GM21786 (cell line): Measurements from ENCODE around the gene BLOC1S3.

Experiments used
- ATAC-seq: cut with Tn5 transposase; IDR thresholded peaks from one replicate; pipeline ENCODE4 v1.9.1; 2021; ENCODE audit not compliant: unreplicated experiment

Gene BLOC1S3

DNA sequence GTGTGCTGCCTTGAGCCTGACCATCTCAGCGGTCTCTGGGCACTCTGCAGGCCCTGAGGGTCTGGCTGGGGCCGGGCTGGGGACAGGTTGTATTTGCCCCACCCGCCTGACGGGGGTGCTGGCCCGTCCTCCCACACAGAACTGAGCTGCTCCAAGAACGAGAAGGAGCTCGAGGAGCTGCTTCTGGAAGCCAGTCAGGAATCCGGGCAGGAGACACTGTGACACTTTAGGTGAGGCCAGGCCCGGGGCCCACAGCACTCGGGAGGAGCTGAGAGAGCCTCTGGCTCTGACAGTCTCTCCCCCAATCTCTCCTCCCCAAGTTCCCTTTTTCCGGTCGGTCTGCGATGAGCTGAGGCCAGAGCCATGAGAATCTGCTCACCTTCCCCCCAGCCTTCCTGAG lies 32.3 kb upstream of the BLOC1S3 start:
- no peak for ATAC-seq

DNA sequence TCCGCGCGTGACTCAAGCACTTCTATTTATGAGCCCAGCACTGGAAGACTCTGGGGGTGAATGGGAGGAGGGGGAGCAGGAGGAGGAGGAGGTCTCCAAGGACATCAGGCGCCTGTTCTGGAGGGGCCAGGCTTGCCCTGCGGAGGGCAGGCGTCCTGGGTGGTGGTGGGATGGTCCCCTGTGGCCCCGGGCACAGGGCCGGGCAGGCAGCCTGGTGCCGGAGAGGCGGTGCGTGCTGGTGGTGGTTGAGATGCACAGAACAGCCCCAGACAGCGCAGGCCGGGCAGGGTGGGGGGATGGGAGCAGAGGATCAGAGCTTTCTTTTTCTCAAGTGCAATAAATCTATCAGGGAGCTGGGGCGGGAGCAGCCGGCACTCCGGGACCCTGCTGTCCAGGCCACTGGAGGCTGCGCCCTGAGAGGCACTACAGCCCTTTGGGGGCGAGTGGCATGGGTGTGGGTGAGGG lies 31.8 kb upstream of the BLOC1S3 start:
- no peak for ATAC-seq

DNA sequence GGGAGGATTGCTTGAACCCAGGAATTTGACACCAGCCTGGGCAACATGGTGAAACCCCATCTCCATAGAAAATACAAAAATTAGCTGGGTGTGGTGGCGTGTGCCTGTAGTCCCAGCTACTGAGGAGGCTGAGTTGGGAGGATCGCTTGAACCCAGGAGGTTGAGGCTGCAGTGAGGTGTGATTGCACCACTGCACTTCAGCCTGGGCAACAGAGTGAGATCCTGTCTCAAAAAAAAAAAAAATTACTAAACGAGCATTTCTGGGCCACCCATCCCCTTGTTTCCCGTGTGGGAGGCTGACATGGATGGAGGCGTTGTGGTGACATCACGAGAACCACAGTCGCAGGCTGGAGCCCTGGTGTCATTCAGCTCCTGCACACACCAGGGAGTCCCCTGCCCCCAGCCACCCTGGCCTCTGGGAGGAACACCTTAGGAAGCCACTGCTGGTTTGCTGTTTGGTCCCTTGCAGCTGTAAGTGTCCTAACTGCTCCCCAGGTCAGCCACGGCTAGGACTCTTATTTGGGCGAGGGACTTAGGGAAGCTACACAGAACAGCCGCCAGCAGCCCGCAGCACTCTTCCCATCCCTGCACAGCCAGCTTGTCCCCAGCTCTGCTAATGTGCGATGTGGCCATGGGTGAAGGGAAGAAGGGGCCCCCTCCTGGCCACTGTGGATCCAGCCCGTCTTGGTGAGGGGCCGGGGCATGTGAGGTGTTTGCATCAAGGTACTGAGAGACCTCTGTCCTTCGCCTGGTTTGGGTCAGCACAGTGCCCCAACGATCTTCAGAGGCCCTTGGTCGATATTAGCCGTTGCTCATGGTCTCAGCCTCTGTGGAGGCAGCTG lies 30.5 kb upstream of the BLOC1S3 start:
- no peak for ATAC-seq

DNA sequence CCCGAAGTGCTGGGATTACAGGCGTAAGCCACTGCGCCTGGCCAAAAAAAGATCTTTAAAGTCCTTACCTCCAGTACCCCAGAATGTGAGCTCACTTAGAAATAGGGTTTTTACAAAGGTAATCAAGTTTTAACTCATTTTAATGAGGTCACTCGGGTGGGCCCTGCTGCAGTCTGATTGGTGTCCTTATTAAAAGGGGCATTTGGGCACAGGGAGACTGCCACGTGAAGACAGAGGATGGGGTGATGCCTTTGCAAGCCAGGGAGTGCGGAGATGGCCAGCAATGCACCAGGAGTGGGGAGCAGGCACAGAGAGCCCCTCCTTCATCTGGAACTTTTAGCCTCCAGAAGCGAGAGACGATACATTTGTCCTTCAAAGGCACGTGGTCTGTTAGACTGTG lies 29.5 kb upstream of the BLOC1S3 start:
- ATAC-seq: no peak

DNA sequence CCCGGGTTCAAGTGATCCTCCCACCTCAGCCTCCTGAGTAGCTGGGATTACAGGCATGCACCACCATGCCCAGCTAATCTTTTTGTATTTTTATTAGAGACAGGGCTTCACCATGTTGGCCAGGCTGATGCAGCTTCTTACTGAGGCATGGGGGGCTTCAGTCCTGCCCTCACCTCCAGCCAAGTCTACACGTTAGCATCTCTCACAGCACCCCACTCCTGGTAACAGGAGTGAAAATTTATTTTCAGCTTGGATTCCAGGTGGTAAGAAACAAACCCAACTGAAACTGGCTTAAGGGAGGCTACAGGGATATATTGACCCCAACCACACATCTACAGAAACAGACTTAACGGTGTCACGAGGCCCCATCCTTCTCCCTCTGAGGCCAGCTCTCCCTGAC lies 28.4 kb upstream of the BLOC1S3 start:
- ATAC-seq: no peak

DNA sequence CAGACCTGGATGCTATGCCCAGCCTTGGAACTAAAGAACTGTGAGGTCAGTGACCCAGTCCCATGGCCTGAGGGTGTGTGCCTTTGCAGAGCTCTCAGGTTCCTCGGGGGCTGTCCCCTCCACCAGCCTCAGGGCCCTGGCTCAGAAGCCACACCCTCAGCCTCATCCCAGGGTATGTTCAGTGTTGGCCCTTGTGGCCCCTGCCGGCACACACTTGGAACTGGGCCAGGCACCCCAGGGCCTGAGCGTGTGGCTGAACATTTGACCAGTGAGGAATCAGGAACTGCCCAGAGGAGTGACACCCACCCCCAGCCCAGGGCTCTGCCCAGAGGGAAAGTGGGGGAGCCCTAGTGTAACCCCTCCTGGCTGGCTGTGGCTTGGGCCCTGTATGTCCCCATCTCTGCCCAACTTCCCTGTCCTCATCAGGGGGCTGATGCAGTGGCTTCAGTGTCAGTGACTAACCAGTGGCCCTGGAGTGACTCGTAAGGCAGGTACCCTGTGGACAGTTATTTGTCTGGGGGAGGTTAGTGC lies 27.8 kb upstream of the BLOC1S3 start:
- ATAC-seq: no peak

DNA sequence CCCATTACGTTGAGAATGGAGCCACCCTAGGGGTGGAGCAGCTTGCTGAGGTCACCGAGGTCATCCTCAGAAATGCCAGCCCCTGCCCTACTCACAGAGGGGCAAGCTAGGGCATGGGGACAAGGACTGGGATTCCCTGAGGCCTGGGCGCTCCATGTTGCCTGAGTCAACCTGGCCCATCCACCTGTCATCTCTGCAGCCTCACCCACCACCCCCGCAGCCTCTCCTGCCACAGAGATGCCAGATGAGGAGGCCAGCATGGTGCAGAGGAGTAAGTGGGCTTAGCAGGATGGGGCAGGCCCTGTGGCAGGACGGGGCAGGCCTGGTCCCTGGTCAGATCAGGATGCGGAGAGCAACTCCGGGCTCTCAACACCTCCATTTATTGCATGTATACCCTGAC lies 27.3 kb upstream of the BLOC1S3 start:
- no peak for ATAC-seq

DNA sequence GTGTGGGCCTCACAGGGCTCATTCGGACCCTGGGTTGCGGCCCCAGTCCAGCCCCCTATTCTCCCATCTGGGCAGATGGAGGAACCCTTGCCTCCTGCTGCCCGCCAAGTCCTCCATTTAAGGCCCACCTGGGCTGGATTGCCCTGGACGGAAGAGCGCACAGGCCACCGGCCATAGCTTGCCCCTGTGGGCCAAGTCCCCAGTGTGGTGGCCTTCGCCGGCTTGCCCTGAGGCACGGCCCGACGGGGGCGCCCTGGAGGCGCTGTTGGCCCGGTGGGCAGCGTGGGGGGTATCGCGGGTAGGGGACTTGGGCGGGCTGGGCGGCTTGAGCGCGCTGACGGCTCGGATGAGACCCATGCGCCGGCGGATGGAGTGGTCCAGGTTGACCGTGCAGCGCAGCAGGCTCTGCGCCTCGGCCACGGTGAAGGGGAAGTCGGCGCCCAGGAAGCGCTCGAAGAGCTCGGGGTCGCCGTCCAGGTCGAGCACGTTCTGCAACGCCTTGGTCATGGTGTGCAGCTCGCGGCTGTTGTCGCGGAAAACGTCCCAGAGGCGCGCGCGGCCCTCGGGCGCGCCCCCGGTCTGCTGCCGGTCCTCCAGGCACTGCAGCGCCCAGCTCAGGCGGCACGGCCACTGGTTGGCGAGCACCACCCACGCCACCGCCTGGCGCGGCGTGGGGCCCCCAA lies 26.6 kb upstream of the BLOC1S3 start:
- ATAC-seq: no peak

DNA sequence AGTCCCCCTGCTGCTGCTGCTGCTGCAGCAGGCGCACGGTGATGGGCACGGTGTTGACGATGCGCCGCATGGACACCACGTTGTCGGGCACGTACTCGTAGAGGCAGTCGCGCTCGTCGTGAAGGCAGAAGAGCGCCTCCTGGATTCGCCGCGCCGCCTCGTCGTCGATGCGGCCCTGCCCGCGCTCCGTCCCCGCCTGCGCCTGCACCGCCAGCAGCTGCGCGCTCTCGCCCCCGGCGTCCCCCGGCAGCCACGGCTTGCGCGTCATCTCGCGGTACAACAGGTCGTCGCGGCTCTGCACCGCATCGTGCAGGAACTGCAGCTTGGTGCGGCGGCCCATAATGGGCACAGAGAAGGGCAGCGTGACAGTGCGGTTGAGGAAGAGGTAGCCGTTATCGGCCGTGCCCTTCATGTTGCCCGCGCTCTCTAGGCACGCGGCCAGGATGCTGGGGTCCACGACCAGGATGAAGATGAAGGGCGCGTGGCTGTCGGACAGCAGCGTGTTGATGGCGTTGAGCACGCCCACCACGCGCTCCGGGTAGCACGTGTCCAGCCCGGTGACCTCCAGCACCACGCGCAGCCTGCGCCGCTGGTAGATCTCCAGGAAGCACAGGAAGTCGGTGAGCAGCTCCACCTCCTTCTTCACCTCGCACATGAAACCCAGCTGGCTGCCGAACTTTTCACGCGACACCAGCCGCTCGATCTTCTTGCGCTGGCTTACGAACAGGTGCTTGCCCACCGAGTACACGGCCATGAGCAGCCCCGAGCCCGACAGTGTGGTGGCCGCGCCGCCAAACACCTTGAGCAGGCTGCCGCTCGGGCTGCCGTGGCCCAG lies 25.9 kb upstream of the BLOC1S3 start:
- no peak for ATAC-seq

DNA sequence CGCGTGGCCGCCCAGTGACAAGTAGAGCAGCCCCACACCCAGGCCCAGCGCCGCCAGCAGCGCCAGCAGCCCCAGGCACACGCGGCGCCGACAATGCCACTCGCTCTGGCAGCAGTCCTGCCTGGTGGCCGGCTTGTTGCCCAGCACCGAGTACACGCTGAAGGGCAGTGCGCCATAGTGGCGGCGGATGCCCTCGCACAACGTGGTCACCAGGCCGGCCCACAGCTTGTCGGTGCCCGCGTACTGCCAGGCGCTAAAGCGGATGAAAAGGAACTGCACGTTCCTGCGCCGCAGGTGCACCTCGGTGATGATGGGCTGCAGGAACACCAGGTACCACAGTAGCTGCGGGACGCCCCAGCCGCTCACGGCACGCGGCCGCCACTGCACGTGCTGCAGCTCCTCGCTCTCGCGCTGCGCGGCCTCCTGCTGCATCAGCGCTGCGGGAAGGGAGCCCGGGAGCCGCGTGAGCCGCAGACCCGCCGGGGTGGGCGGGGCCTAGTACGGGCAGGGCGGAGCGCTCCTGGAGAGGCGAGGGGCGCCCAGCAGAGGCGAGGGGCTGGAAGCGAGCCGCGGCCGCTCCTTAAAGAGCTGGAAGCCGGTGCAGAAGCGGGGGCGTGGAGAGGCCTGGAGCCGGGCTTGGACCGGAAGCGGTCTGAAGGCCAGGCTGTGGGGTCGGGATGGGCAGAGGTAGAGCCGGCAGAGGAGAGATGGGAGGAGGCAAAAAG lies 25.1 kb upstream of the BLOC1S3 start:
- no peak for ATAC-seq

DNA sequence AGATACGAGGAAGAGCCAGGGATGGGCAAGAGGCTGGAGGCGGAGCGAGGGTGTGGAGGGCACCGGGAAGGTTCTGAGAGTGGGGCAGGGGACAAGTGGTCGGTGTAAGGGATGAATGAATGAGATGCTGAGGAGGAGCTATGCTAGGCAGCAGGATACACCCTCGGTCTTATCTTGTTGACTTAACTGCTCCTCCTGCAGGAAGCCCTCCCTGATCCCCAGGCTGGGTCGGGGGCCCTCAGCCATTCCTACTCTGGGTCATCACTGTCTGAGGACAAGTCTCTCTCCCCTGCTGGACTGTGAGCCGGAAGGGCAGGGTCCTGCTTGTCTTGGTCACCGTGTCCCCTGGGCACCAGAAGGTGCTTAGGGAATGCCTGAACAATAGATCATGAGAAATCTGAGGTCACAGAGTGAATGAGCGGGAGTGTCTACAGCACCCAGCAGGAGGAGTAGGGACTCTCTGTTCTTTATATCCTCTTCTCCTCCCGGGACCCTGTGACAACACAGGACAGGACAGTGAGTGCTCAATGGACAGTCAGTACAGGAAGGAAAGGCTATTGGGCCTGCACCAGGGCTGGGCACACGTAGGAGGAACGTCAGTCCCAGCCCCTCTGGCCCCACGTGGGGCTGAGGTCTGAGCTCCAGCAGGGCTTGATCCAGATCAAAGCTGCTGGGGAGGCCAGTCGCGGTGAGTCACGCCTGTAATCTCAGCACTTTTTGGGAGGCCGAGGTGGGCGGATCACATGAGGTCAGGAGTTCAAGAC lies 24.3 kb upstream of the BLOC1S3 start:
- no peak for ATAC-seq

DNA sequence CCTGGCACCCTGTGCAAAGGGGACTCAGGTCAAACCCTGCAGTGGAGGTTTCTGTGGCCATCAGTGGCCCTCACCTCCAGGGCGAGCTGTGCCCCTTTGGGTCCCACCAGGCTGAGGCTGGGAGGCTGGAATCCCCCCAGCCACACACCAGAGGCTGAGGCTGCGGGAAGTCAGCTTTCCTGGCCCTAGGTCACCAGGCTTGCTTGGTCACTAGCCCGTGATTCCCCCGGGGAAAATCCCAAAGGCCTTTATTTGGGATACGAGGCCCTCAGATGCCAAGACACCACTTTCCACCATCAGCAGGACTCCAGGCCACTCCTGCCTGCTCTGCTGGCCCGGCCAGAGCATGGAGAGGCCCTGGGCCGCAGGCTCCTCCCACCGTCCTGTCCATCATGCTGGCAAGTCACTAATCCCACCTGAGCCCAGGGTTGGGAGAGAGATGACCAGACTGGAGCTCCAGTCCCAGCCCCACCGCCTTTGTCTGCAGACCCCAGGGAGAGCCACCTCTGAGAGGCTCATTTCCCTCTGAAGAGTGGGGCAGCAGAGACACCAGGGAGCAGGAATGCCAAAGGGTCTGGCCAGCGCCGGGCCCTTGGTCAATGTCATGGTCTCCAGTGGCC lies 22.5 kb upstream of the BLOC1S3 start:
- ATAC-seq: no peak

DNA sequence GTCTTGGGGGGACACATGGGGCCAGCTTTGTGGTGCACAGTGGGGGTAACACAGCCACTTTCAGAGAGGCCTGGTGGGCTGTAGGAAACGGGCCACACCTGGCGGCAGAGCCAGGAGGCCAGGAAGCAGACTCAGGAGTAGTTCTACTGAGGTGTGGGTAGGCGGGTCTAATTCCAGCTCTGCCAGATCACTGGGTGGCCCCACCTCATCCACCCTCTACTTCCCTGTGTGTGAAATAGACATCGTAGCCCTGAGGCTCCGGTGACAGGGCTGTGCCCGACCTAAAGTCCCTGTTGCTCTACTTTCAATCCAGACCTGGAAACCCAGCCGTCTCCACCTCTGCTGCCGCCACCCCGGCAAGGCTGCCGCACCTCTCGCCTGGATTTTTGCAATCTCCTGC lies 21.8 kb upstream of the BLOC1S3 start:
- no peak for ATAC-seq

DNA sequence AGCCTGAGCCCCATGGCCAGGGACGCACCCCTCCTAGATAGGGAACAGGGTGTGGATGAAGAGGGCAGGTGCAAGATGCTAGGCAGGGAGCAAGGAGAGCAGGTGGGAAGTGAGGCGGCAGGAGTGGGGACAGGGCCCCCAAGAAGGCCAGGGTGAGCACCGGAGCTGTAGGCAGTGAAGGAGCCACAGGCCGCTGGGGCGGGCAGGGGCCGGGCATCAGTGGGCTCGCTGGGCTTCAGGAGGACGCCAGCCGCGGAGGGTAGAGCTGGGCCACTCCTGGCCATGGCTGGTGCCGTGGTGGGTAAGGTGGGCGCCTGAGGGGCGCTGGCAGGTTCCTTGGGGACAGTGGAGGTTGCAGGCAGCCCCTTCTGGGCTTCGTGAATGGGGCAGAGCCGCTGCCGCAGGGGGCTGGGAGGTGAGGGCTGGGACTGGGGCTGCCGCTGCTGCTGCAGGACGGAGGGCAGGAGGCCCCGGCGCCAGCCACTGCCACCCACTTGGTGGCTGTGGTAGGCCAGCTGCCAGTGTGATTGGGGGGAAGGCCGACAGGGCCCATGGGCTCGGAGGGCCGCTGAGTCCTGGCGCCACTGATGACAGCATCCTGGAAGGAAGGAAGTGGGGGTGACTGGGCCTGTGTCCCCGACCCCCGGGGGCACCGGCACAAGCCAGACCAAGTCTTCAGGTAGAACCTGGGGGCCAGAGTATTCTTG lies 19.9 kb upstream of the BLOC1S3 start:
- ATAC-seq: no peak

DNA sequence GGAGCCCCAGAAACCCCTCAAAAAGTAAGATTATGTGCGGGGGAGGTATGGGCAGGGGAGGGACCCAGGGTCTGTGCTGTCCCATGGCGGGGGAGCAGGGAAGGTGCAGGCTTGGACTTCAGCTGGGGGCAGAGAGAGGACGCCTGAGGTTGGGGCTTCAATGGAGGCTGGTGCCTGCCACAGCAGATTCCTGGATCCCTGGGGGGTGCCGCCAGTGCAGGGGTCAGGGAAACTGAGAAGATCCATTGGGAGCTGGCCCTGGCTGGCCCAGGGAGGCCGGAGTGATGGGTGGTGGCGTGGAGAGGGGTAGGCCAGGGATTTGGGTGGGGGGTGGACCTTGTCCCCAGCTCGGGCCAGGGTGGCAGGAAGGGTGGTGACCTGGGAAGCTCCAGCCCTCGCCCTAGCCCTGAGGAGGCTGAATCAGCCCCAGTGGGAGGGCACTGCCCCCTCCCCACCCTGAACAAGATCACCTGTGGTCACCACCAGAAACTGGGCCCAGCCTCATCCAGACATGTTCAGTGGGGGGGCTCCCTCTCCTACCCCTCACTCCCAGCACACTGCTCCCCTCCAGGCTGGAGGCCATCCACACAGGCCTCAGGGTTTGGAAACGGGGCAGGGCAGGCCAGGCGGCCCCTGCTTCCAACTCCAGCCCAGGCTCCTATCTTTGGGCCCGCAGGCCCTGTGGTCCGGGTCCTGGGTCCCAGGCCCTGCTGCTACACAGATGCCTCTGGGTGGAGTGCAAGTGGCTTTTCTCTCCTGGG lies 19.2 kb upstream of the BLOC1S3 start:
- no peak for ATAC-seq

DNA sequence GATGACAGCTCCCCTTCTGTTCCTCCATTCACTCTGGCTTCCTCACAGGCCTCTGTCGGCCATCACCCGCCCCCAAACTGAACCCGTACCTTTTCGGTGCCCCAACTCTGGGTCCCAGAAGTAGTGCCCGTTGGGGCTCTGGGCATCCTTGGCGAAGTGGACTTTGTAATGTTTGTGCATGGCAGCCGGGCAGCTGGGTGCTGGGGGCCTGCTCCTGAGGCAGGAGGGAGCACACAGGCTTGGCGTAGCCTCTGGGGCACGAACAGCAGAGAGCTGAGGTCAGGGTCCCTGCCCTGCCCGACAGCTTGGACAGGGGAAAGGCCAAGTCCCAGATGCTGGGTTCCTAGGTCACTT lies 18.6 kb upstream of the BLOC1S3 start:
- ATAC-seq: no peak

DNA sequence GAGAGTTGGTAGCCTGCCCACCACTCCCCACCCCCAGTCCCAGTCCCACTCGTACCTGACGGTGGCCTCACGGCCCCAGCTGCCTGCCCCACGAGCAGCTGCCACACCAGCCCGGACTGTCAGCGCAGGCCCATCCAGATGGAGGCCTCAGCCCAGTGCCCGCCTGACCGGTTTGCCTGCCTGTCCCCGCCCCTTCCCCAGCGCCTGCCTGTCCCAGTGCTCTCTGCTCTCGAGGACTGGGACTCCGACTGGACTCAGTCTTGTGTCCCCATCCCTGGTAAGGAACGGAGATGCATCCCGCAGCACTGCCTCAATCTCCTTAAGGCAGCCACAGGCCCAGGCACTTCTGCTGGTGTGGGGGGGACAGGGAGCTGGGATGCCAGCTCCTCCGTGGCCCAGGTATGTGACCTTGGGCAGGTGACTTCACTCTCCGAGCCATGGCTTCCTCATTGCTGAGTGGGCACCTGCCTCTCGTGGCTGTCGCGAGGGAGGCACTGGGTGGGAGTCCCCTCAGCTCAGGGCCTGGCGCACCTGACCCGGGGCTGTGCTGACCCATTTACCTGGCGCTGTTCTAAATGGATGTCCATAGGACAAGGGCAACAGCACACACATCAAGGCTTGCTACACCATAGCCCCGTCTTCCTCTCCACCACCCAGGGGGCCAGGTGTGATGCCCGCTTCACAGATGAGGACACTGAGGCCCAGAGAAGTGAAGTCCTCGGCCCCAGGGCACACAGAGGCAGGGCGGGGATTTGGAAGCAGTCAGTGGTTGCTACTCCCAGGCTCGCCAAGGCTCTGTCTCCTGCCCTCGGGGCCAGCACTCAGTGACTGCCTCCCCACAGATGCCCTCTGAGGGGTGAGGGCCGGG lies 17.5 kb upstream of the BLOC1S3 start, which contains the start of gene NKPD1:
Gene NKPD1 (minus strand): TSS at position 113 of the 868 bp plus-strand sequence. CDS start 832 bp downstream, outside the sequence.
- ATAC-seq: no peak
